Measurements from ENCODE around the gene MBOAT1. TPM values are rescaled to one million over a fixed set of nuclear protein-coding genes. Genes with fewer than 3 reads are reported as not detected.

Gene MBOAT1
- total RNA-seq, 1 donor from 2014 or later = 6.6 TPM

DNA sequence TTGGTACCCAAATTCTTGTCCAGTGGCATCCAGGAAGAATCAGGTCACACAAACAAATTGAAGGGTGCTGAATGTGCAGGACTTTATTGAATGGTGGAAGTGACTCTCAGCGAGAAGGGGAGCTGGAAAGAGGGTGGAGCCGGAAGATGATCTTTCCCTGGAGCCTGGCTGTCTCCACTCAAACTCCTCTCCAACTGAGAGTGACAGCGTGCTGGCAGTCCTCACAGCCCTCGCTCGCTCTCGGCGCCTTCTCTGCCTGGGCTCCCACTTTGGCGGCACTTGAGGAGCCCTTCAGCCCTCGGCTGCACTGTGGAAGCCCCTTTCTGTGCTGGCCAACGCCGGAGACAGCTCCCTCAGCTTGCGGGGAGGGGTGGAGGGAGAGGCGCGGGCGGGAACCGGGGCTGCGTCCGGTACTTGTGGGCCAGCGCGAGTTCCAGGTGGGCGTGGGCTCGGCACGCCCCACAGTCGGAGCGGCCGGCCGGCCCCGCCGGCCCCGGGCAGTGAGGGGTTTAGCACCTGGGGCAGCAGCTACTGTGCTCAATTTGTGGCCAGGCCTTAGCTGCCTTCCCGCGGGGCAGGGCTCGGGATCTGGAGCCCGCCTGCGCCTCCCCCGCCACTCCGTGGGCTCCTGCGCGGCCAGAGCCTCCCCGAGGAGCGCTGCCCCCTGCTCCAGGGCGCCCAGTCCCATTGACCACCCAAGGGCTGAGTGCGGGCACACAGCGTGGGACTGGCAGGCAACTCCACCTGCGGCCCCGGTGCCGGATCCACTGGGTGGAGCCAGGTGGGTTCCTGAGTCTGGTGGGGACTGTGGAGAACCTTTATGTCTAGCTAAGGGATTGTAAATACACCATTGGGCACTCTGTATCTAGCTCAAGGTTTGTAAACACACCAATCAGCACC, 26.7 kb upstream of the MBOAT1 start:
- Mint-ChIP-seq H3K27me3 (ENCODE audit: unreplicated experiment) (no peaks in the 10 kb centered on the region), H3K4me3 (ENCODE audit: unreplicated experiment) (no peak overlapping the region), H3K27ac (ENCODE audit: unreplicated experiment) (no peak overlapping the region), H3K36me3 (ENCODE audit: unreplicated experiment) (no peaks in the 10 kb centered on the region), H3K9me3 (ENCODE audit: unreplicated experiment) (no peaks in the 10 kb centered on the region), H3K4me1 (ENCODE audit: unreplicated experiment) (peaks cover 8% of the 10 kb centered on the region)
- DNase-seq (ENCODE audit: extremely low spot score, unreplicated experiment) = no peak
- TF ChIP-seq, protein P1, sequence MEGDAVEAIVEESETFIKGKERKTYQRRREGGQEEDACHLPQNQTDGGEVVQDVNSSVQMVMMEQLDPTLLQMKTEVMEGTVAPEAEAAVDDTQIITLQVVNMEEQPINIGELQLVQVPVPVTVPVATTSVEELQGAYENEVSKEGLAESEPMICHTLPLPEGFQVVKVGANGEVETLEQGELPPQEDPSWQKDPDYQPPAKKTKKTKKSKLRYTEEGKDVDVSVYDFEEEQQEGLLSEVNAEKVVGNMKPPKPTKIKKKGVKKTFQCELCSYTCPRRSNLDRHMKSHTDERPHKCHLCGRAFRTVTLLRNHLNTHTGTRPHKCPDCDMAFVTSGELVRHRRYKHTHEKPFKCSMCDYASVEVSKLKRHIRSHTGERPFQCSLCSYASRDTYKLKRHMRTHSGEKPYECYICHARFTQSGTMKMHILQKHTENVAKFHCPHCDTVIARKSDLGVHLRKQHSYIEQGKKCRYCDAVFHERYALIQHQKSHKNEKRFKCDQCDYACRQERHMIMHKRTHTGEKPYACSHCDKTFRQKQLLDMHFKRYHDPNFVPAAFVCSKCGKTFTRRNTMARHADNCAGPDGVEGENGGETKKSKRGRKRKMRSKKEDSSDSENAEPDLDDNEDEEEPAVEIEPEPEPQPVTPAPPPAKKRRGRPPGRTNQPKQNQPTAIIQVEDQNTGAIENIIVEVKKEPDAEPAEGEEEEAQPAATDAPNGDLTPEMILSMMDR (IDR thresholded peaks at IDR 0.05) = no peak

DNA sequence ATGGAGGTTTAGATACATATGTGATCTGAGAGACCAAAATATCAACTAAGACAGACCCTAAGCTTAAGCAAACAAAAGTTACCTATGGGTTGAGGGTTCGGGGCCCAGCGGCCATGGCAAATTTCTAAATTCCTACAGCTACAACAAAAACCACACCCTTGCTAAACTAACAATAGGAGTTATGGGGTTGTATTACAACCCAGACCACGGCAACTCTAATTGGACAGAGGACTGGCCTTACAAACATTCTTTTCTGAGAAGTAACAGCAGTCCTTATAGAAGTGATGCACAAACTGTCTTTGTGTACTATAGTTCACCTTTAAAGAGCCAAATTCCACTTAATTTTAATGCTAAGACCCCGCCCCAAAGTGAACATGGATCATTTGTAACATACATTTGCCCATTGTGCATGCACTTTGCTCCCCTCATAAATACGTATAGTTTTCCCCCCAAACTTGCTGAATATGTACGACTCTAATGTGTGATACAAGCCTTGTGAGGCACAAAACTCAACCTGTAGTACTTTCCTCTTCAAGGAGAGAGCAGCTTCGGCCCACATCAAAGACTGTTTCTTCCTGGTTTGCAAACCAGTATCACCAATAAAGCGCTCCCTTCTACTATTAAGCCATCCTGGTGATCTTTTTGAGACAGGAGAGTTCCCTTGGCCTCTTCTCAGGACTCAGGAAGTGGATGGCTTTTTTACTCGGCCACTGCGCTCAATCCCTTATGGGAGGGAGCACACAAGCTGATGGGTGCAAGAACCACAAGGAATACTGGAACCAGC, 25.6 kb upstream of the MBOAT1 start:
- no peaks in the 10 kb centered on the region for H3K9me3 Mint-ChIP-seq (ENCODE audit: unreplicated experiment)
- TF ChIP-seq, protein P1 (IDR thresholded peaks at IDR 0.05) = no peak
- no peak overlapping the region for H3K27ac Mint-ChIP-seq (ENCODE audit: unreplicated experiment)
- no peaks in the 10 kb centered on the region for H3K27me3 Mint-ChIP-seq (ENCODE audit: unreplicated experiment)
- DNase-seq (ENCODE audit: extremely low spot score, unreplicated experiment) = no peak
- no peaks in the 10 kb centered on the region for H3K36me3 Mint-ChIP-seq (ENCODE audit: unreplicated experiment)
- no peak overlapping the region for H3K4me3 Mint-ChIP-seq (ENCODE audit: unreplicated experiment)
- peaks cover 8% of the 10 kb centered on the region for H3K4me1 Mint-ChIP-seq (ENCODE audit: unreplicated experiment)

DNA sequence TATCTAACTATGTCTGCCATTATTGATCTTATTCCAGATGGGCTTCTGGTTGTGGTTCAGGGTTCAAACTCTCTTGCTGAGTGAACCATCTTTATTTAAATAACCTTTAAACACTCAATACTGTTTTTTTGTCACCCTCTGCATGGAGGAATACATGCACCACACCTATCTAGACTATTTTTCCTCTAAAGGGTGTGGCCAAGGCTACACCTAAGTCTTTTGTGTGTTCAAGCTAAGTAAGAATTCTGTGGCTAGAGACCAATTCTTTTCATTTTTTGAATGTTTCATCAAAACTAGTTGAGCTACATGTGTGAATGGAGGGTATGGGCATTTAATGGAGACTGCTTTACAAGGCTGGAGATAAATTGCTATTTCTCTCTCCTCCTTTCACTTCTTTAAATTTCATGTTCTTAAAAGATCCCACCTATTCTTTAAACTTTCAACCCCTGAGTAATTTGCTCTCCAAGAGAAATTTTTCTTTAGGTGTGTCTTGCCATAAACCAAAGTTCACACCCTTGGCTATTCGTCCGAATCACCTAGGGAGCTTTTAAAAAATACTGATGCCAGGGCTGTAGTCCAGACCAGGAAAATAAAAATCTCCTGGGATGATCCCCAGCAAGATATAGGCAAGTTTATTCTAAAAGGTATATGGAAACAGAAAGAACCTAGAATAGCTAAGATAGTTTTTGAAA, 24.8 kb upstream of the MBOAT1 start:
- Mint-ChIP-seq H3K27ac (ENCODE audit: unreplicated experiment) (no peak overlapping the region), H3K36me3 (ENCODE audit: unreplicated experiment) (no peaks in the 10 kb centered on the region), H3K4me3 (ENCODE audit: unreplicated experiment) (no peak overlapping the region), H3K9me3 (ENCODE audit: unreplicated experiment) (no peaks in the 10 kb centered on the region), H3K4me1 (ENCODE audit: unreplicated experiment) (peaks cover 8% of the 10 kb centered on the region), H3K27me3 (ENCODE audit: unreplicated experiment) (no peaks in the 10 kb centered on the region)
- TF ChIP-seq, protein P1 (IDR thresholded peaks at IDR 0.05) = no peak
- DNase-seq (ENCODE audit: extremely low spot score, unreplicated experiment) = no peak

DNA sequence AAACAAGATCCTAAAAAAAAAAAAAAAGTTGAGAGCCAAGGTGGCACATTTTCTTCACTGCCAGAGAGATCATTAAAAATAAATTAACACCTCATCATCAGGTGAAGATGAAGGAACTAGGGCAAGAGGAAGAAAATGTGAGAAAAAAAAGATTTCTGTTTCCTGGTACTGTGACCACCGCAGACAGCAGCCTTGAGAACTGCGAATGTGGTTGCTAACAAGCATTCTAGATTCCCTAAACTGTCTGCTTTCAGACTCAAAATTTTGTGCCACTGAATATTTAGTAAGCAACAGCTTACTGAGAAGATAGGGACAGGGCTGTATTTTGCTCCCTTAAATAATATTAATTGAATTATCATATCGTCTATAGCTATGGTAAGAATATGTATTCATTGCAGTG, 24.1 kb upstream of the MBOAT1 start:
- DNase-seq (ENCODE audit: extremely low spot score, unreplicated experiment) = no peak
- H3K36me3 Mint-ChIP-seq (ENCODE audit: unreplicated experiment) = no peaks in the 10 kb centered on the region
- TF ChIP-seq, protein P1 (IDR thresholded peaks at IDR 0.05) = no peak
- H3K9me3 Mint-ChIP-seq (ENCODE audit: unreplicated experiment) = no peaks in the 10 kb centered on the region
- H3K4me1 Mint-ChIP-seq (ENCODE audit: unreplicated experiment) = peaks cover 8% of the 10 kb centered on the region
- no peak overlapping the region for H3K27ac Mint-ChIP-seq (ENCODE audit: unreplicated experiment)
- no peak overlapping the region for H3K4me3 Mint-ChIP-seq (ENCODE audit: unreplicated experiment)
- H3K27me3 Mint-ChIP-seq (ENCODE audit: unreplicated experiment) = no peaks in the 10 kb centered on the region
